Measurements from ENCODE around the gene DUSP18. TPM values are rescaled to one million over a fixed set of nuclear protein-coding genes. Genes with fewer than 3 reads are reported as not detected.

Gene DUSP18
- total and polyA plus RNA-seq, 2 of the 4 experiments (the other 2 are of a cell fraction) = 14.9 TPM

DNA sequence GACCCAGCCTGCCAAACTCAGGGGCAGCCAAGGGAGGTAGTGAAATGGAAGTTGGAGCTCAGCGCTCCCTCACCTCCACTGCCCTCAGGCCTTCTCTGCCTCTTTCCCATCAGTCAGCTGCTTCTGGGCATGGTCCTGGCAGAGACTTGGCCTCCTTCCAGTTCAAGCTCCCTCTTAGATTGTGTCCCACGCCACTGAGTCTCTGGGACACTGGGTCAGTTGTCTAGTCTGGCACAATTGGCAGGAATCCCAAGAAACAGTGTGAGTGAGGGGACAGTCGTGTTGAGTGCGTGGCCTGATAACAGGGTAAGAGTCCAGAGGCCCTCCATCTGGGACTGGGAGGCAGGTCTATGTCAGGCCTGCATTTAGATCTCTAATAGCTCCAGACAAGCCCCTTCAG, 39.2 kb downstream of the DUSP18 start:
- DNase-seq (no peak), ATAC-seq (ENCODE audit: low read depth) (no peak)
- BruUV-seq (replicated peaks) = no TSS peak
- Histone ChIP-seq H4K91ac (ENCODE audit: insufficient read depth, low read depth, low read length) (no peak overlapping the region), H3K79me1 (ENCODE audit: low read depth in 1 of 2, low read length in 2 of 2) (no peaks in the 10 kb centered on the region), H3K9me1 (ENCODE audit: insufficient read depth, low read length) (no peaks in the 10 kb centered on the region), H4K20me1 (ENCODE audit: insufficient read depth, low read length) (no peaks in the 10 kb centered on the region), H2BK120ac (ENCODE audit: low read depth, low read length) (no peak overlapping the region), H3K56ac (ENCODE audit: extremely low read depth, insufficient read depth, low read length) (no peak overlapping the region), H3K36me3 (ENCODE audit: control insufficient read depth, insufficient read depth, low read length) (no peaks in the 10 kb centered on the region), H4K5ac (ENCODE audit: low read depth, low read length) (no peak overlapping the region), H3K9ac (ENCODE audit: low read depth, low read length) (no peak overlapping the region), H2BK20ac (ENCODE audit: low read depth, low read length) (no peak overlapping the region), H3K14ac (replicated peaks; ENCODE audit: low read depth, low read length) (no peak overlapping the region), H3K4me2 (ENCODE audit: low read depth, low read length) (no peak overlapping the region), H3K23ac (ENCODE audit: low read depth, low read length) (no peak overlapping the region), H3K18ac (ENCODE audit: low read depth, low read length) (no peak overlapping the region), H2AFZ (replicated peaks; ENCODE audit: low read length, poor library complexity) (no peak overlapping the region), H3K9me3 (ENCODE audit: control insufficient read depth, insufficient read depth, low read length) (no peaks in the 10 kb centered on the region), H2AK9ac (replicated peaks; ENCODE audit: low read depth, low read length, poor library complexity) (no peak overlapping the region), H2BK5ac (ENCODE audit: low read depth, low read length, poor library complexity, severe bottlenecking) (no peak overlapping the region), H2BK15ac (ENCODE audit: low read depth, low read length) (no peak overlapping the region), H3K4me1 (ENCODE audit: control insufficient read depth, insufficient read depth, low read length) (no peaks in the 10 kb centered on the region), H4K8ac (ENCODE audit: low read depth in 2 of 2, low read length in 2 of 2) (no peak overlapping the region), H3K4ac (ENCODE audit: low read depth, low read length) (no peak overlapping the region), H3K27ac (ENCODE audit: insufficient read depth, low read length) (no peak overlapping the region), H2AK5ac (ENCODE audit: low read depth, low read length) (no peak overlapping the region), H3K27me3 (ENCODE audit: control insufficient read depth, insufficient read depth, low read length) (no peaks in the 10 kb centered on the region), H3K4me3 (ENCODE audit: insufficient read depth, low read depth, low read length) (no peak overlapping the region)
- WGBS, 2 experiments (ENCODE audit: extremely low coverage in 2 of 2, insufficient read length in 1 of 2) = no CpG with 5 or more reads among the region's 4 CpGs
- TF ChIP-seq CHD1 (IDR thresholded peaks at IDR 0.05; ENCODE audit: low read depth, low read length) (no peak), SMC3 (IDR thresholded peaks at IDR 0.05; ENCODE audit: low read depth, low read length) (no peak)
- ChIA-PET CTCF (interaction anchor here (0.6 kb wide), 2 partner anchors 16 to 1214 kb away, joined by 3 to 4 read pairs; no protein-coding TSS in a partner anchor), POLR2A (ENCODE audit: unreplicated experiment) (interaction anchor here (0.6 kb wide), 1 partner anchor 14 kb away, joined by 3 read pairs; no protein-coding TSS in a partner anchor)
- dilution Hi-C loops (cut with HindIII; ENCODE audit: low sequenced_read_pairs, unreplicated experiment) = no loop called here
- intact Hi-C loops (cut with micrococcal nuclease) = no loop called here
- in situ Hi-C loops (cut with MboI; ENCODE audit: low sequenced_read_pairs) = no loop called here
